Astrocyte (in vitro differentiated cells and primary cell): ENCODE results near the gene SLC17A5.

ENCODE experiments used
- EZH2 ChIP-seq: IDR thresholded peaks from 2 replicates; pipeline ENCODE4 v1.6.1; 2012; ENCODE audit warnings: mild to moderate bottlenecking, low read length, inconsistent platforms; ENCODE audit not compliant: insufficient read depth
- TF ChIP-seq, protein P1 (sequence below): IDR thresholded peaks from 2 replicates; pipeline ENCODE4 v1.5.1; 2011; ENCODE audit warnings: low read depth, mild to moderate bottlenecking, inconsistent platforms, low read length, moderate library complexity; ENCODE audit not compliant: insufficient read depth

DNA sequence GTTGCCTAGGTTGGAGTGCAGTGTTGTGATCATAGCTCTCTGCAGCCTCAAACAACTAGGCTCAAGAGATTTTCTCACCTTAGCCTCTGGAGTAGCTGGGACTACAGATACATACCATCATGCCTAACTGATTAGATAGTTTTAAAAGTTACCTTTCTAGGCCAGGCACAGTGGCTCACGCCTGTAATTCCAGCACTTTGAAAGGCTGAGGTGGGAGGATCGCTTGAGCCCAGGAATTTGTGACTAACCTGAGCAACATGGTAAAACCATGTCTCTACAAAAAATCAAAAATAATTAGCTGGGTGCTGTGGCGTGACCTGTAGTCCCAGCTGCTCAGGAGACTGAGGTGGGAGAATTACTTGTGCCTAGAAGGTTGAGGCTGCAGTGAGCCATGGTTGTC, 41.2 kb downstream of the SLC17A5 start:
- TF ChIP-seq EZH2, result no peak
- TF ChIP-seq, protein P1, sequence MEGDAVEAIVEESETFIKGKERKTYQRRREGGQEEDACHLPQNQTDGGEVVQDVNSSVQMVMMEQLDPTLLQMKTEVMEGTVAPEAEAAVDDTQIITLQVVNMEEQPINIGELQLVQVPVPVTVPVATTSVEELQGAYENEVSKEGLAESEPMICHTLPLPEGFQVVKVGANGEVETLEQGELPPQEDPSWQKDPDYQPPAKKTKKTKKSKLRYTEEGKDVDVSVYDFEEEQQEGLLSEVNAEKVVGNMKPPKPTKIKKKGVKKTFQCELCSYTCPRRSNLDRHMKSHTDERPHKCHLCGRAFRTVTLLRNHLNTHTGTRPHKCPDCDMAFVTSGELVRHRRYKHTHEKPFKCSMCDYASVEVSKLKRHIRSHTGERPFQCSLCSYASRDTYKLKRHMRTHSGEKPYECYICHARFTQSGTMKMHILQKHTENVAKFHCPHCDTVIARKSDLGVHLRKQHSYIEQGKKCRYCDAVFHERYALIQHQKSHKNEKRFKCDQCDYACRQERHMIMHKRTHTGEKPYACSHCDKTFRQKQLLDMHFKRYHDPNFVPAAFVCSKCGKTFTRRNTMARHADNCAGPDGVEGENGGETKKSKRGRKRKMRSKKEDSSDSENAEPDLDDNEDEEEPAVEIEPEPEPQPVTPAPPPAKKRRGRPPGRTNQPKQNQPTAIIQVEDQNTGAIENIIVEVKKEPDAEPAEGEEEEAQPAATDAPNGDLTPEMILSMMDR, result no peak
